Keratinocyte (primary cell): ENCODE results near the gene ZNF761.
"Not testable (repeated sequence)": the region's sequence is repeated elsewhere in the genome, so short reads cannot be mapped to it uniquely, and the experiment has no call there.

ENCODE experiments used
- EZH2 ChIP-seq: IDR thresholded peaks from one replicate; pipeline ENCODE4 v1.6.1; 2012; ENCODE audit warnings: inconsistent platforms, mild to moderate bottlenecking, low read length, moderate library complexity
- TF ChIP-seq, protein P1 (sequence below), 3 experiments: IDR thresholded peaks in 1 of 3; conservative IDR thresholded peaks in 1 of 3; optimal IDR thresholded peaks in 1 of 3; 2 replicates in 2 of 3; 3 replicates in 1 of 3; pipeline versions ENCODE3 to v1.5.1; 2011; ENCODE audit warnings: low read length in 3 of 3, mild to moderate bottlenecking in 3 of 3, moderate library complexity in 2 of 3, control low read depth in 1 of 3, inconsistent platforms in 1 of 3; ENCODE audit not compliant: insufficient read depth in 2 of 3; ENCODE audit errors: extremely low read depth in 1 of 3

DNA sequence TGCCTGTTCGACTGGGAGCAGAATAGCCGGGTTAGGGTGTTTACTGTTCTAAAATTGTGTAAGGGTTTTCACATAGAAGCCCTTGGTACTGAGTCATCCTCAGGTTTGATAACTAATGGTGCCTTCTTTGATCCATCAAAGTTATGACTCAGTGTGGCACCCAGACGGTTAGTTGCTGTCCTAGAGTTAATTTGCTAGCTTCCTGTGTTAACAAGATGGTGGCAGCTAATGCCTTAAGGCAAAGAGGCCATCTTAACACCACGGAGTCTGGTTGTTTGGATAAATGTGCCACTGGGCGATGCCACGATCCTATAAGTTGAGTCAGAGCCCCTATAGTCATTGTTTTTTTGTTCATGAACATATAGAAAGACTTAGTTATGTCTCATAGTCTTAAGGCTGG is 43.7 kb downstream of the ZNF761 start:
- TF ChIP-seq, protein P1, sequence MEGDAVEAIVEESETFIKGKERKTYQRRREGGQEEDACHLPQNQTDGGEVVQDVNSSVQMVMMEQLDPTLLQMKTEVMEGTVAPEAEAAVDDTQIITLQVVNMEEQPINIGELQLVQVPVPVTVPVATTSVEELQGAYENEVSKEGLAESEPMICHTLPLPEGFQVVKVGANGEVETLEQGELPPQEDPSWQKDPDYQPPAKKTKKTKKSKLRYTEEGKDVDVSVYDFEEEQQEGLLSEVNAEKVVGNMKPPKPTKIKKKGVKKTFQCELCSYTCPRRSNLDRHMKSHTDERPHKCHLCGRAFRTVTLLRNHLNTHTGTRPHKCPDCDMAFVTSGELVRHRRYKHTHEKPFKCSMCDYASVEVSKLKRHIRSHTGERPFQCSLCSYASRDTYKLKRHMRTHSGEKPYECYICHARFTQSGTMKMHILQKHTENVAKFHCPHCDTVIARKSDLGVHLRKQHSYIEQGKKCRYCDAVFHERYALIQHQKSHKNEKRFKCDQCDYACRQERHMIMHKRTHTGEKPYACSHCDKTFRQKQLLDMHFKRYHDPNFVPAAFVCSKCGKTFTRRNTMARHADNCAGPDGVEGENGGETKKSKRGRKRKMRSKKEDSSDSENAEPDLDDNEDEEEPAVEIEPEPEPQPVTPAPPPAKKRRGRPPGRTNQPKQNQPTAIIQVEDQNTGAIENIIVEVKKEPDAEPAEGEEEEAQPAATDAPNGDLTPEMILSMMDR (optimal IDR thresholded peaks at IDR 0.05 in 1 of 3, IDR thresholded peaks at IDR 0.05 in 1 of 3, conservative IDR thresholded peaks at IDR 0.05 in 1 of 3; ENCODE audit: extremely low read depth in 1 of 3, insufficient read depth in 2 of 3, low read length in 3 of 3) = not testable (repeated sequence)
- not testable (repeated sequence) for TF ChIP-seq EZH2
